ENCODE results near the gene C8G.
A peak's percentile ranks its signal among the peaks of the same experiment; 100 is the strongest.

C8G gene

GRCh38 chr9:136917902-136918301 is 27.1 kb upstream of the C8G start:
- CTCF ChIA-PET, result interaction anchor here (0.6 to 0.7 kb wide), 2 partner anchors 58 to 59 kb away, joined by 3 read pairs; no protein-coding TSS in a partner anchor
- no peak for TF ChIP-seq CTCF (conservative IDR thresholded peaks at IDR 0.05; ENCODE audit: low read depth)
- peak overlapping the region; percentile 9; the same call in 1 of the 2 replicates for H3K27ac ChIP-seq
- POLR2A ChIA-PET (ENCODE audit: low non-redundant PET), result no interaction called here
- no peak for DNase-seq (ENCODE audit: low spot score)

- no peak for DNase-seq (ENCODE audit: low spot score)
- H3K27ac ChIP-seq, result no peak overlapping the region
- CTCF ChIA-PET, result interaction anchor here (0.6 to 0.8 kb wide), 4 partner anchors 10 to 176 kb away, joined by 3 to 6 read pairs (median 4); no protein-coding TSS in a partner anchor
- POLR2A ChIA-PET (ENCODE audit: low non-redundant PET), result no interaction called here
- no peak for TF ChIP-seq CTCF (conservative IDR thresholded peaks at IDR 0.05; ENCODE audit: low read depth)
These were observed 25.0 kb upstream of the C8G start for GRCh38 chr9:136920069-136920468.

DNA sequence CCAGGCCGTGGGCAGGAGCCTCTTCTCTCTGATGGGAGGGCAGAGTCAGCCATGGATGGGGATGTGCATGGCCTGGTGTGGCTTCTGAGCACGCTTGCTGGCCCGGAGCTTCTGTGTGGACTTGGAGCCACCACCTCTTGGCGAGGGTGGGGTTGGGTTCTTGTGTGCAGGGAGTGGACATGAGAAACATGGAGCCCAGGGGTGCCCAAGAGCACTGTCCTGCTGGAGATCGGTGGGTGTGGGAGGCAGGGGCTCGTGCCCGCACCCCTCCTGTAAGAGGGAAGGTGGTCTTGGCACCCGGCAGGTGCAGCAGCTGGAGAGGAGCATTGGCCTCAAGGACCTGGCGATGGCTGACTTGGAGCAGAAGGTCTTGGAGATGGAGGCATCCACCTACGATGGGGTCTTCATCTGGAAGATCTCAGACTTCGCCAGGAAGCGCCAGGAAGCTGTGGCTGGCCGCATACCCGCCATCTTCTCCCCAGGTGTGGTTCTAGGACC is 24.3 kb upstream of the C8G start:
- TF ChIP-seq CTCF (conservative IDR thresholded peaks at IDR 0.05; ENCODE audit: low read depth), result no peak
- no peak for DNase-seq (ENCODE audit: low spot score)
- H3K27ac ChIP-seq, result no peak overlapping the region
- CTCF ChIA-PET, result no interaction called here
- POLR2A ChIA-PET (ENCODE audit: low non-redundant PET), result no interaction called here

DNA sequence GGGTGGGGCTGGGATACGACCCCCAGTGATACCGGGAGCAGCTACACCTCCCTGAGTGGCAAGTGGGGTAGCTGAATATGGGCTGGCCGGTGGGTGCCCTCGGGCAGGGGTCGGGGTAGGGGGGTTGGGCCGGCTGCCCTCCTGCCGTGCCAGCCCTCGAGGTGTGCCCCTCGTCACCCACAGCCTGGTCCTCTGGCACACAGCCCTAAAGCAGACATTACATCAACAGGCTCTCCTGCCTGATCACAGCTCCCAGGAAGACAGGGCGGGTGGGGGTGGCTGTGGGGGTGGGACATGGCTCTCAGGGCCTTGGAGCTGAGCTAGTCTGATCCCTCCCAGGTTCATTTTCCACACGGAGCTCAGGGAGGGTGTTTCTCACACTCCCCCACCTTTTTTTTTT is 23.7 kb upstream of the C8G start:
- peak overlapping the region; percentile 9 for H3K27ac ChIP-seq
- ChIA-PET CTCF (no interaction called here), POLR2A (ENCODE audit: low non-redundant PET) (no interaction called here)
- TF ChIP-seq CTCF (conservative IDR thresholded peaks at IDR 0.05; ENCODE audit: low read depth), result no peak
- no peak for DNase-seq (ENCODE audit: low spot score)

DNA sequence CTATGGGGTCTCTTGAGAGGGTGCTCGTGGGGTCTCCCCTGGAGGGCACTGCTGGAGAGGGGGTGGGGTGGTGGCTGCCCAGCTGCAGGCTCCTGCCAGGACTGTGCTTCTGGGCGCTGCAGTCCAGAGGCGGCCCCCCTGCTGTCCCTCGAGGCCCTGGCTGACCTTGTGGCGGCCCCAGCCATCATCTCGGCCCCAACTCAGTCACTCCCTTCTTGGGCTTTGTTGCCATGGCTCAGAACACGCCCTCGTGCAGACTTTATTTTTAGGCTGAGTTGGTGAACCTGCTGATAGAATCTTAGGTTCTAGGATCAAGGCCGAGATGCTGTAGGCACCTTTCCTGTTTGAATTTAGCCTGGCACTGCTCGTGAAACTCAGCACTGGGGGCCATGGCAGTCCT is 23.3 kb upstream of the C8G start:
- ChIA-PET CTCF (no interaction called here), POLR2A (ENCODE audit: low non-redundant PET) (no interaction called here)
- no peak for DNase-seq (ENCODE audit: low spot score)
- peak overlapping the region; percentile 9 for H3K27ac ChIP-seq
- no peak for TF ChIP-seq CTCF (conservative IDR thresholded peaks at IDR 0.05; ENCODE audit: low read depth)

DNA sequence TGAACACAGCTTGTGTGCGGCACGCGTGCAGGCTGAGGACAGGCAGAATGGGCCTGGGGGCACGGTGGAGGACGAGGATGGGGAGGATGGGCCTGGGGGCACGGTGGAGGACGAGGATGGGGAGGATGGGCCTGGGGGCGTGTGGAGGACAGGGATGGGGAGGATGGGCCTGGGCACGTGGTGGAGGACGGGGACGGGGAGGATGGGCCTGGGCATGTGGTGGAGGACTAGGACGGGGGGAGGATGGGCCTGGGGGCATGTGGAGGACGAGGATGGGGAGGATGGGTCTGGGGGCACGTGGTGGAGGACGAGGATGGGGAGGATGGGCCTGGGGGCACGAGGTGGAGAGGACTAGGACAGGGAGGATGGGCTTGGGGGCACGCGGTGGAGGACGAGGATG is 22.5 kb upstream of the C8G start:
- POLR2A ChIA-PET (ENCODE audit: low non-redundant PET), result no interaction called here
- CTCF ChIA-PET, result no interaction called here
- no peak for DNase-seq (ENCODE audit: low spot score)
- TF ChIP-seq CTCF (conservative IDR thresholded peaks at IDR 0.05; ENCODE audit: low read depth), result no peak
- H3K27ac ChIP-seq, result peak overlapping the region; percentile 14
